Naive thymus-derived CD4-positive, alpha-beta T cell (primary cell): ENCODE results near the gene LOX. TPM values are rescaled to one million over a fixed set of nuclear protein-coding genes. Genes with fewer than 3 reads are reported as not detected.

Experiments
- ATAC-seq: fragments of 150-1000 bp; cut with Tn5 transposase; 2 replicates; pipeline ENCODE4 v1.10.0; 2021; ENCODE audit warnings: mild to moderate bottlenecking, moderate library complexity
- CTCF ChIA-PET: fragments of 350-600 bp; sonication (Branson Sonifier 250); formaldehyde crosslinking; loops from one replicate; lab custom pipeline; 2021; ENCODE audit warnings: antibody characterized with exemption; lab: Charles Lee
- POLR2A ChIA-PET: fragments of 350-600 bp; sonication (Branson Sonifier 250); formaldehyde crosslinking; loops from one replicate; lab custom pipeline; 2021; ENCODE audit warnings: antibody characterized with exemption, inconsistent platforms; lab: Charles Lee
- DNase-seq, 9 donors: peaks; one replicate each; pipeline versions ENCODE4 v3.0.0 to v3.0.0-alpha.2; 2020 to 2022; ENCODE audit warnings: mixed read lengths in 1 of 9
- H3K27ac ChIP-seq: one replicate; pipeline ENCODE4 v1.7.0; 2013; ENCODE audit warnings: mild to moderate bottlenecking, low read depth, low read length, moderate library complexity
- H3K27me3 ChIP-seq, 2 donors: one replicate each; pipeline ENCODE4 v1.7.0; 2013; ENCODE audit warnings: low read length in 2 of 2, mild to moderate bottlenecking in 2 of 2, moderate library complexity in 2 of 2; ENCODE audit not compliant: control insufficient read depth in 2 of 2, insufficient read depth in 2 of 2
- H3K36me3 ChIP-seq, 3 experiments: 1 replicate in 2 of 3; 2 replicates in 1 of 3; pipeline ENCODE4 v1.7.0; 2013; ENCODE audit warnings: low read length in 3 of 3, mild to moderate bottlenecking in 3 of 3, moderate library complexity in 1 of 3; ENCODE audit not compliant: insufficient read depth in 3 of 3, control insufficient read depth in 2 of 3
- H3K4me1 ChIP-seq, 2 donors: one replicate each; pipeline ENCODE4 v1.7.0; 2013; ENCODE audit warnings: low read length in 2 of 2, mild to moderate bottlenecking in 2 of 2, moderate library complexity in 1 of 2; ENCODE audit not compliant: control insufficient read depth in 2 of 2, insufficient read depth in 2 of 2
- H3K4me3 ChIP-seq: 2 replicates; pipeline ENCODE4 v1.7.0; 2013; ENCODE audit warnings: mild to moderate bottlenecking, low read length
- H3K9me3 ChIP-seq, 3 experiments: 1 replicate in 2 of 3; 2 replicates in 1 of 3; pipeline ENCODE4 v1.7.0; 2013; ENCODE audit warnings: low read length in 3 of 3; ENCODE audit not compliant: control insufficient read depth in 2 of 3
- H3K27ac Mint-ChIP-seq, 9 donors: one replicate each; pipeline ENCODE4 v1.8.0; 2020 to 2022; ENCODE audit warnings: mixed read lengths in 9 of 9, mild to moderate bottlenecking in 8 of 9, moderate library complexity in 5 of 9, inconsistent platforms in 2 of 9
- H3K27me3 Mint-ChIP-seq, 5 donors: one replicate each; pipeline ENCODE4 v1.8.0; 2021 to 2022; ENCODE audit warnings: mixed read lengths in 5 of 5, mild to moderate bottlenecking in 1 of 5
- H3K36me3 Mint-ChIP-seq, 5 donors: one replicate each; pipeline ENCODE4 v1.8.0; 2020 to 2022; ENCODE audit warnings: mixed read lengths in 5 of 5, mild to moderate bottlenecking in 3 of 5, inconsistent platforms in 1 of 5
- H3K4me1 Mint-ChIP-seq, 7 donors: one replicate each; pipeline ENCODE4 v1.8.0; 2020 to 2022; ENCODE audit warnings: mixed read lengths in 7 of 7, mild to moderate bottlenecking in 3 of 7, inconsistent platforms in 1 of 7
- H3K4me3 Mint-ChIP-seq, 10 donors: one replicate each; pipeline ENCODE4 v1.8.0; 2020 to 2022; ENCODE audit warnings: mild to moderate bottlenecking in 10 of 10, mixed read lengths in 10 of 10, moderate library complexity in 6 of 10, inconsistent platforms in 2 of 10
- H3K9me3 Mint-ChIP-seq, 11 donors: one replicate each; pipeline ENCODE4 v1.8.0; 2020 to 2022; ENCODE audit warnings: mixed read lengths in 11 of 11, mild to moderate bottlenecking in 4 of 11, inconsistent platforms in 1 of 11, moderate library complexity in 1 of 11
- intact Hi-C, 2 donors: fragments of 100-400 bp; cut with micrococcal nuclease; formaldehyde crosslinking; loops; one replicate each; pipeline ENCODE4 v1.15.1; 2023
- polyA plus RNA-seq, 2 donors: library from polyadenylated mRNA; unstranded; fragments of 300-500 nt; fragmentation: Illumina TruSeq; gene quantifications; one replicate each; pipeline ENCODE4 v1.2.3, GENCODE V29; 2021
- total RNA-seq, 6 experiments: library from RNA in 5 of 6; stranded (reverse) in 5 of 6; gene quantifications; 1 replicate in 5 of 6; 2 replicates in 1 of 6; pipeline ENCODE4 v1.2.3 and lab custom pipeline; 2021 to 2026

Gene LOX
- total and polyA plus RNA-seq, 7 experiments from 2014 or later, result 0.18 TPM; not detected in 6

DNA sequence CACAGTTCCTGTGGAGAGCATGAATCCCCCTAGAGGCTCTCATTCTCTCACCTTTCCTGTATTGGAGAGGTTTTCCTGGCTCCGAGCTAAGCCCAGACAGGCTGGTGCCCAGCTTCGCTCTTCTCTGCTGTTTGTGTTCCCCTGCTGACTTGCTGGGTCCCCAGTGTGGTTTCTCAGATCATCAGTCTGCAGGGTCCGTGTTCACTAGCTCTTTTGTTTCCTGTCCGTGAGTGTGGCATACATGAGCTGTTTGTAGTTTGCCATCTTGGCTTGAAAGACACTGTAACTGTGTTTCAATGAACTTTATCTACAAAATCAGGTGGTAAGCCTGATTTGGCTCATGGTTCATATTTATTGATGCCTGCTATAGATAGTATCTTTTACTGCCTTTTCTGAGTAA, 23.8 kb downstream of the LOX start:
- H3K4me1 ChIP-seq, result no peaks in the 10 kb centered on the region
- no peaks in the 10 kb centered on the region for H3K9me3 Mint-ChIP-seq
- H3K27me3 Mint-ChIP-seq, result no peaks in the 10 kb centered on the region
- H3K27ac Mint-ChIP-seq, result no peak overlapping the region
- no peak for ATAC-seq
- H3K4me1 Mint-ChIP-seq, result peaks cover 0 to 3% (median 0%) of the 10 kb centered on the region in 7 donors
- intact Hi-C loops, result no loop called here
- POLR2A ChIA-PET, result no interaction called here
- no peak for DNase-seq
- no peak overlapping the region for H3K4me3 Mint-ChIP-seq
- H3K4me3 ChIP-seq, result no peak overlapping the region
- CTCF ChIA-PET, result interaction anchor here (0.6 kb wide), 1 partner anchor 391 kb away, joined by 5 read pairs; no protein-coding TSS in a partner anchor
- no peak overlapping the region for H3K27ac ChIP-seq
- H3K36me3 ChIP-seq, result no peaks in the 10 kb centered on the region
- H3K27me3 ChIP-seq, result no peaks in the 10 kb centered on the region
- H3K9me3 ChIP-seq, result no peaks in the 10 kb centered on the region
- peaks cover 0 to 53% (median 34%) of the 10 kb centered on the region in 5 donors for H3K36me3 Mint-ChIP-seq

DNA sequence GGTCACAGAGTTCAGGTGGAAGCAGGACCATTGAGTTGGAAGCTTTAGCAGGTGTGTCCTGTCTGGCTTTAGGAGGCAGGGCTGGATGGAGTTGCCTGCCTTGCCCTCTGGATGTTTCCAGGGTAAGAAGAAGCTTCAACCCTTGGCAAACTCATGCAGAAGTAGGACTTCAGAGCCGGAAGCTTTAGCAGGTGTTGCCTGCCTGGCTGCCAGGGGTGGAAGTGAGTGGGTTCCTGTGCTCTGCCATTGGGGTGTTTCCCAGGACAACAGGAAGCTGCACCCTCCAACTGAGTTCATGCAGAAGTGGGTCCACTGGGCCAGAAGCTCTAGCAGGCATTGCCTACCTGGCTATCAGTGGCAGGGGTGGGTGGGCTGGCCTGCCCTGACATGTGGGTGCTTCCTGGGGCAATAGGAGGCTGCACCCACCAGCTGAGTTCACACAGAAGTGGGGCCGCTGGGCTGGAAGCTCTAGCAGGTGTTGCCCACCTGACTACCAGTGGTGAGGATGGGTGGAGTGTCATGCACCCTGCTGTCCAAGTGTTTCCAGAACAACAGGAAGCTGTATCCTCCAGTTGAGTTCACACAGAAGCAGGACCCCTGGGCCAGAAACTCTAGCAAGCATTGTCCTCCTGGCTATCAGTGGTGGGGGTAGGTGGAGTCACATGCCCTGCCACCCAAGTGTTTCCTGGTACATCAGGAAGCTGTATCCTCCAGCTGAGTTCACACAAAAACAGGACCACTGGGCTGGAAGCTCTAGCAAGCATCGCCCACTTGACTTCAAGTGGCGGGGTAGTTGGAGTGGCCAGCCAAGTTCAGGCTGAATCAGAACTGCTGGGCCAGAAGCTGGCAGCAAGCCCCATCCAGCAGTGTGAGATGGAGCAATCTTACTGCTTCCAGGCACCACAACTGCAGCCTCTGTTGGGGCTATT, 24.6 kb downstream of the LOX start:
- peaks cover 0 to 62% (median 40%) of the 10 kb centered on the region in 5 donors for H3K36me3 Mint-ChIP-seq

DNA sequence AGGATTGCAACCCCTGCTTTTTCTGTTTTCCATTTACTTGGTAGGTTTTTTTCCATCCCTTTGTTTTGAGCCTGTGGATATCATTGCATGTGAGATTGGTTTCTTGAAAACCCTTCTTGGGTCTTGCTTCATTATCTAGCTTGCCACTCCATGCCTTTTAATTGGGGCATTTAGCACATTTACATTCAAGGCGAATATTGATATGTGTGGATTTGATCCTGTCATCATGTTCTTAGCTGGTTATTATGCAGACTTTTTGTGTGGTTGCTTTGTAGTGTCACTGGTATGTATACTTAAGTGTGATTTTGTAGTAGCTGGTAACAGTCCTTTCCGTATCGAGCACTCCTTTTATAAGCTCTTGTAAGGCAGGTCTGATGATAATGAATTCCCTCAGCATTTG, 26.5 kb downstream of the LOX start:
- Mint-ChIP-seq H3K27me3 (no peaks in the 10 kb centered on the region), H3K36me3 (peaks cover 2 to 60% (median 33%) of the 10 kb centered on the region in 5 donors)
- no peak for ATAC-seq

More for the DNA sequence above, 24.6 kb downstream of the LOX start:
- Mint-ChIP-seq H3K27me3 (no peaks in the 10 kb centered on the region), H3K4me1 (peaks cover 0 to 3% (median 0%) of the 10 kb centered on the region in 7 donors), H3K4me3 (no peak overlapping the region), H3K27ac (no peak overlapping the region), H3K9me3 (peaks cover 0 to 4% (median 0%) of the 10 kb centered on the region in 11 donors)
- H3K36me3 ChIP-seq, result no peaks in the 10 kb centered on the region
- DNase-seq, result no peak
- intact Hi-C loops, result no loop called here
- no peaks in the 10 kb centered on the region for H3K9me3 ChIP-seq
- H3K27ac ChIP-seq, result no peak overlapping the region
- H3K4me1 ChIP-seq, result no peaks in the 10 kb centered on the region
- H3K4me3 ChIP-seq, result no peak overlapping the region
- POLR2A ChIA-PET, result no interaction called here
- no peak for ATAC-seq
- H3K27me3 ChIP-seq, result no peaks in the 10 kb centered on the region
- CTCF ChIA-PET, result interaction anchor here (0.6 kb wide), 1 partner anchor 392 kb away, joined by 5 read pairs; no protein-coding TSS in a partner anchor

DNA sequence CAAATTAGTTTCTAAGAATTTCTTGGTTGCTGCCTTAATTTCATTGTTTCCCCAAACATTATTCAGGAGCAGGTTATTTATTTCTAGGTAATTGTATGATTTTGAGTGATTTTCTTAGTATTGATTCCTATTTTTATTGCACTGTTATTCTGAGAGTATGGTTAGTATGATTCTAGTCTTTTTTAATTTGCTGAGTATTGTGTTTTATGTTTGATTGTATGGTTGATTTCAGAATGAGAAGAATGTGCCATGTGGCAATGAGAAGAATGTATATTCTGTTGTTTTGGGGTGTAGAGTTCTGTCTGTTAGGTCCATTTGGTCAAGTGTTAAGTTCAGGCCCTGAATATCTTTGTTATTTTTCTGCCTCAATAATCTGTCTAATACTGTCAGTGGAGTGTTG, 27.1 kb downstream of the LOX start:
- H3K9me3 ChIP-seq, result no peaks in the 10 kb centered on the region
- Mint-ChIP-seq H3K27me3 (no peaks in the 10 kb centered on the region), H3K4me1 (peaks cover 0 to 3% (median 0%) of the 10 kb centered on the region in 7 donors), H3K9me3 (peaks cover 0 to 4% (median 0%) of the 10 kb centered on the region in 11 donors), H3K27ac (no peak overlapping the region), H3K4me3 (no peak overlapping the region), H3K36me3 (peaks cover 3 to 59% (median 32%) of the 10 kb centered on the region in 5 donors)
- no peaks in the 10 kb centered on the region for H3K36me3 ChIP-seq
- no peak overlapping the region for H3K27ac ChIP-seq
- ATAC-seq, result no peak
- POLR2A ChIA-PET, result no interaction called here
- no peaks in the 10 kb centered on the region for H3K27me3 ChIP-seq
- intact Hi-C loops, result no loop called here
- H3K4me1 ChIP-seq, result no peaks in the 10 kb centered on the region
- no peak for DNase-seq
- CTCF ChIA-PET, result no interaction called here
- no peak overlapping the region for H3K4me3 ChIP-seq

More for the DNA sequence above, 26.5 kb downstream of the LOX start:
- H3K4me3 ChIP-seq, result no peak overlapping the region
- H3K27ac Mint-ChIP-seq, result no peak overlapping the region
- peaks cover 0 to 4% (median 0%) of the 10 kb centered on the region in 11 donors for H3K9me3 Mint-ChIP-seq
- intact Hi-C loops, result no loop called here
- no peak overlapping the region for H3K4me3 Mint-ChIP-seq
- H3K27me3 ChIP-seq, result no peaks in the 10 kb centered on the region
- no peaks in the 10 kb centered on the region for H3K36me3 ChIP-seq
- peaks cover 0 to 3% (median 0%) of the 10 kb centered on the region in 7 donors for H3K4me1 Mint-ChIP-seq
- no peaks in the 10 kb centered on the region for H3K4me1 ChIP-seq
- POLR2A ChIA-PET, result no interaction called here
- CTCF ChIA-PET, result no interaction called here
- H3K27ac ChIP-seq, result no peak overlapping the region
- DNase-seq, result no peak
- no peaks in the 10 kb centered on the region for H3K9me3 ChIP-seq

DNA sequence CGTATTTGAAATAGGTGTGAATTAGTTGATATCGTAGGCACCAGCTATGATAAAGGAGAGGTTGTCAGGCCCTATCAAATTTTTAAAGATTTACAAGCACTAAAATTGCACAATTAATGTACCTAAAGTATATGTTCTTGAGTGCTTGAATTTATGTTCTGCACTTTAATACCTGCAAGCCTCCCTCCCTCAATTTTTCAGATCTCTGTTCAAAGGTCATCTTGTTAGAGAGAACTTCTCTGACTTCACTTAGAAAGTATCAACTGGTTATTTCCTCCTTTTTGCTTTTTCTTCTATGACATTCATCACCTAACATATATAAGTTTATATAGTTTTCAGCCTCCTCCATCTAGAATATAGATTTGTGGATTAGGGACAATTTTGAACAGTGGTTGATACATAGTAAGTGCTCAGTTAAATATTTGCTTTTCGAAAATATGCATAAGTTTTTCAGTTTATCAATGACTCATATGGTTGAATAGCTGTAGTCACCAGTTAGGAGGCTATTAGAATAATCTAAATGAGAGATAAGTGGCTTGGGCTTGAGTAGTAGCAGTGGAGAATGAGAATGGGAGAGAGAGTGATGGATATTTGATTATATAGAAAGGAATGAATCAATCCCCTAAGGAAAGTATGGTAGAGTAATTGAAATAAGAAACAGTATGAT, 37.3 kb downstream of the LOX start:
- intact Hi-C loops, result no loop called here
- CTCF ChIA-PET, result no interaction called here

DNA sequence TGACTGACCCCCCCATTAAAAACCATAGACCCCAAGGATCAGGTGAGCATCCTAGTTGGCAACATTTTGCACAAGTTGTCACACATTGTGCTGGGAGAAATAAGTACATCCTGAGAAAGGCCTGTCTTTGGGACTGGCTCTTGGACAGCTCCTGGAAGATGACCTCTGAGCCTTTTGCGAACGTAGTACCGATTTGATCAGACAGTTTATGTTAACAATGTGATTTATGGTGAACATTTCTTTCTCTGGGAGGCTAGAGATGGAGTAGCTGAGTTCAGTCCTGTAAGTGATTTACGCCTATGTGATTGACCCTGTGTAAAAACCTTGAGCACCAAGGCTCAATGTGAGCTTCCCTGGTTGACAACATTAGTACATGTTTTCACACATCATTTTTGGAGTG, 41.7 kb downstream of the LOX start:
- no peaks in the 10 kb centered on the region for H3K9me3 Mint-ChIP-seq
- no peaks in the 10 kb centered on the region for H3K36me3 ChIP-seq
- DNase-seq (no peak), ATAC-seq (no peak)
- CTCF ChIA-PET, result no interaction called here
- H3K27me3 Mint-ChIP-seq, result no peaks in the 10 kb centered on the region
- no peaks in the 10 kb centered on the region for H3K4me1 Mint-ChIP-seq
- H3K27me3 ChIP-seq, result no peaks in the 10 kb centered on the region
- POLR2A ChIA-PET, result no interaction called here
- H3K4me3 Mint-ChIP-seq, result no peak overlapping the region
- H3K36me3 Mint-ChIP-seq, result peaks cover 0 to 31% (median 7%) of the 10 kb centered on the region in 5 donors
- no peak overlapping the region for H3K4me3 ChIP-seq
- H3K27ac ChIP-seq, result no peak overlapping the region
- no peaks in the 10 kb centered on the region for H3K4me1 ChIP-seq
- H3K27ac Mint-ChIP-seq, result no peak overlapping the region
- intact Hi-C loops, result no loop called here
- H3K9me3 ChIP-seq, result no peaks in the 10 kb centered on the region

More for the DNA sequence above, 37.3 kb downstream of the LOX start:
- Mint-ChIP-seq H3K27ac (no peak overlapping the region), H3K9me3 (peaks cover 0 to 13% (median 10%) of the 10 kb centered on the region in 11 donors), H3K4me3 (no peak overlapping the region), H3K4me1 (no peaks in the 10 kb centered on the region), H3K36me3 (peaks cover 4 to 32% (median 15%) of the 10 kb centered on the region in 5 donors), H3K27me3 (no peaks in the 10 kb centered on the region)
- Histone ChIP-seq H3K36me3 (no peaks in the 10 kb centered on the region), H3K4me3 (no peak overlapping the region), H3K27me3 (no peaks in the 10 kb centered on the region), H3K27ac (no peak overlapping the region), H3K9me3 (peaks cover 0 to 8% (median 0%) of the 10 kb centered on the region in 3 experiments), H3K4me1 (no peaks in the 10 kb centered on the region)
- ATAC-seq, result no peak
- no peak for DNase-seq
- POLR2A ChIA-PET, result no interaction called here
